GM12864 (cell line): Measurements from ENCODE around the gene NRAS.
A peak's percentile ranks its signal among the peaks of the same experiment; 100 is the strongest.

ENCODE experiments used
- DNase-seq: peaks from one replicate; pipeline ENCODE4 v3.0.0-alpha.2; 2011; ENCODE audit warnings: low read depth
- H3K4me3 ChIP-seq: 2 replicates; pipeline ENCODE4 v1.5.1; 2011; ENCODE audit warnings: mild to moderate bottlenecking, low read depth, low read length, control low read depth
- TF ChIP-seq, protein P1 (sequence below): IDR thresholded peaks from 2 replicates; pipeline ENCODE4 v1.5.1; 2011; ENCODE audit warnings: low read depth, mild to moderate bottlenecking, moderate library complexity, low read length, control low read depth, inconsistent platforms; ENCODE audit errors: missing control alignments

Gene NRAS

DNA sequence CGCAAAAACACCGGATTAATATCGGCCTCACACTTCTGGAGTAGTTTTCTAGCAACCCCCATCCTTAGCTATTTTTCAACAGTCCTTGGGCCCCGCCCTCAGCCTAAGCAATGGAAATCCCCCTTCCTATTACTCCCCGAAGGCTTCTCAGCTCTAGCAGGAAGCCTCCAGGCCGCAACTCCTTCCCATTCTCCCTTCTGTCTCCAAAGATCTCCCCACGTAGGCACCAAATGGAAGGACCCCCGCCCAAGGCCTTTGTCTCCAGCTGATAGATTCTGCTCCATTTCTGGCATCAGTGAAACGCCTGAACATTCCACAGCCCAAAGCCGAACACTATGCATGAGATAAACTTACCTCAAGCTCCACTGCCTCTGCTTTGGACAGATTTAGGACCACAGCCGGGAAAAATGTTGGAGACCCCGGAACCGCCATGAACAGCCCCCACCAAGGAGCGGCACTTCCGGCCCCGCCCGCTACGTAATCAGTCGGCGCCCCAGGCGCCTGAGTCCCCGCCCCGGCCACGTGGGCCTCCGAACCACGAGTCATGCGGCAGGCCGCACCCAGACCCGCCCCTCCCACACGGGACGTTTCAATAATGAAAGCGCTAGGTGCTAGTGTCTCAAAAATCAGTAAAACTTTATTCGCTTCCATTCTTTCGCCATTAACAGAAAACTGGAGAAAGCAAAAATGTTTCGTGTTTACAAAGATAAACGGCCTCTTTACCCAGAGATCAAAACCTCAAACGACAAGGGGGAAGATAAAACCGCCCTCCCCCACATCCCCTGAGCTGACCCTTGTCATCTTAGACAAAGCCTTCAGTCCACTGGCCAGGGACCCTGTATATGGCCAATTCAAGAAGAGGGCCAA is at the start of gene NRAS:
TSS of gene NRAS (minus strand) at position 468 of the 867 bp plus-strand sequence. CDS start 611 bp downstream, outside the sequence.
- TF ChIP-seq, protein P1, sequence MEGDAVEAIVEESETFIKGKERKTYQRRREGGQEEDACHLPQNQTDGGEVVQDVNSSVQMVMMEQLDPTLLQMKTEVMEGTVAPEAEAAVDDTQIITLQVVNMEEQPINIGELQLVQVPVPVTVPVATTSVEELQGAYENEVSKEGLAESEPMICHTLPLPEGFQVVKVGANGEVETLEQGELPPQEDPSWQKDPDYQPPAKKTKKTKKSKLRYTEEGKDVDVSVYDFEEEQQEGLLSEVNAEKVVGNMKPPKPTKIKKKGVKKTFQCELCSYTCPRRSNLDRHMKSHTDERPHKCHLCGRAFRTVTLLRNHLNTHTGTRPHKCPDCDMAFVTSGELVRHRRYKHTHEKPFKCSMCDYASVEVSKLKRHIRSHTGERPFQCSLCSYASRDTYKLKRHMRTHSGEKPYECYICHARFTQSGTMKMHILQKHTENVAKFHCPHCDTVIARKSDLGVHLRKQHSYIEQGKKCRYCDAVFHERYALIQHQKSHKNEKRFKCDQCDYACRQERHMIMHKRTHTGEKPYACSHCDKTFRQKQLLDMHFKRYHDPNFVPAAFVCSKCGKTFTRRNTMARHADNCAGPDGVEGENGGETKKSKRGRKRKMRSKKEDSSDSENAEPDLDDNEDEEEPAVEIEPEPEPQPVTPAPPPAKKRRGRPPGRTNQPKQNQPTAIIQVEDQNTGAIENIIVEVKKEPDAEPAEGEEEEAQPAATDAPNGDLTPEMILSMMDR: no peak
- DNase-seq: peak; percentile 68
- H3K4me3 ChIP-seq: peak within 1 kb of the TSS; percentile 66

DNA sequence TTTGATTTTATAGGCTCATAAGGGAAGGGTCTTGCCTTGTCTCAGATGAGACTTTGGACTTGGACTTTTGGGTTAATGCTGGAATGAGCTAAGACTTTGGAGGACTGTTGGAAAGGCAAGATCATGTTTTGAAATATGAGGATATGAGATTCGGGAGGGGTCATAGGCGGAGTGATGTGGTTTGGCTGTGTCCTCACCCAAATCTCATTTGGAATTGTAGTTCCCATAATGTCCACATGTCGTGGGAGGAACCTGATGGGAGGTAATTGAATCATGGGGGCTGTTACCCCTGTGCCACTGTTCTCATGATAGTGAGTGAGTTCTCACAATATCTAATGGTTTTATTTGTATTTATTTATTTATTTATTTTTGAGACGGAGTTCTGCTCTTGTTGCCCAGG is 48.1 kb upstream of the NRAS start:
- TF ChIP-seq, protein P1: no peak
- DNase-seq: no peak
- H3K4me3 ChIP-seq: no peak overlapping the region

DNA sequence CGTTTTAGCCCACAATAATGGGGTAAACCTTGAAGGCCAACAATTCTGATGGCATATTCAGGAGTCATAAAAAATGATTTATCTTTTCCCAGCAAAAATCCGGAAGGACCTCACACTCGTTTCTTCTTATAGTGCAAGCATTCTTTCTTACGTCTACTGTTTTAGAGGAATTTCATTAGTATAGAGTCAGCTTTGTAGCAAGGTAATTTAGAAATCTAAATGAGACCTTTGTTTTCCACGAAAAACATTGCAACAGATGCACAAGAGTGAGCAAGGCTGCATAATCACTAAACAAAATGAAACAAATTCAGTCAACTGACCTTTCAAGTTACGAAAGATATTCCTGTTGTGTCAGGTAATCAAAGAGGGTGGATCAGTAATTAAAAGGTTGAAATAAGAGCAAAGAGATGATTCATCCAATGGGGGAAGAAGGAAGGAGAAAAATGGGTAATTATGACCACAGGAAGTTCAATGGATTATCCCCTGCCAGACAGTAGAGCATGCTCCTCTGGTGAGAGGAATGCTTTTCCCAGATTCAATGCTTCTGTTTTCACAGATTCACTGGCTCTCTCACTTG is 41.8 kb upstream of the NRAS start:
- TF ChIP-seq, protein P1: no peak
- DNase-seq: no peak
- H3K4me3 ChIP-seq: peak overlapping the region; percentile 91

DNA sequence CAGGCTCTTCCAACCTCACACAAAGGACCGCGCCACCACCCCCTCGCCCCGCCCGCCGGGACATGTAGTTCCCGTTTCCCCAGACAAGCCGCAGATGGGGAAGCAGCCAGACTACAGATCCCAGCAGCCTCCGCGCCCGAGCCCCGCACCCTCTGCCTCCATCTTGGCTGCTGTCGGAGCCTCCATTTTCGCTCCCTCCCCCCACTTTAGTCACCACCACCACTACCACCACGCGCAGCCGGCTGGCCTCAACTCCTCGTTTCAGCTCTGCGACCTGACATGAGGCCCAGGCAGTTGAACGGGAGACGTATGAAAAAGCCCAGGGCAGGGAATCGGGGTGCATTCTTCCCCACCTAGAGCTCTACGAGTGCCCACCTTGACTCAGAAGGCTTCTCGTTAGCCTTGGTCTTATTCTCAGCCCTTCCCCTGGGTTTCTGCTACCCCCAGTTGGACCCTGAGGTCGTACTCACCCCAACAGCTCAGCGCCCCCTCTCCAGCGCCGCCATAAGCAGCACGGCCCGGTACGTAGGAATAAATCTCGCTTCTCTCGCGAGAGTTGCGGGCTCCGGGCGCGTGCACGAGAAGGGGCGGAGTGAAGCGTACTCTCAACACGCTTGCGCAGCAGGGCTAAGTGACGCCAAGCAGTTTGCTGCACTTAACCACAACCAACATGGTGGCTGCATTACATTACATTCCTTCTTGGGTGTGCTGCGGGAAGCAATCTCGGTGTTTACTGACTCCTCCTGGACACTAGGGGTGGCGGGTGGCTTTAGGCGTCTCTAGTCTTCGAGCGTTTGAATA is 41.1 kb upstream of the NRAS start, which contains the start of gene CSDE1:
TSS of gene CSDE1 (minus strand) at position 530 of the 801 bp plus-strand sequence. CDS start 18,094 bp downstream, outside the sequence.
- TF ChIP-seq, protein P1: peak; percentile 25
- H3K4me3 ChIP-seq: peak within 1 kb of the TSS; percentile 91
- DNase-seq: peak; percentile 95

DNA sequence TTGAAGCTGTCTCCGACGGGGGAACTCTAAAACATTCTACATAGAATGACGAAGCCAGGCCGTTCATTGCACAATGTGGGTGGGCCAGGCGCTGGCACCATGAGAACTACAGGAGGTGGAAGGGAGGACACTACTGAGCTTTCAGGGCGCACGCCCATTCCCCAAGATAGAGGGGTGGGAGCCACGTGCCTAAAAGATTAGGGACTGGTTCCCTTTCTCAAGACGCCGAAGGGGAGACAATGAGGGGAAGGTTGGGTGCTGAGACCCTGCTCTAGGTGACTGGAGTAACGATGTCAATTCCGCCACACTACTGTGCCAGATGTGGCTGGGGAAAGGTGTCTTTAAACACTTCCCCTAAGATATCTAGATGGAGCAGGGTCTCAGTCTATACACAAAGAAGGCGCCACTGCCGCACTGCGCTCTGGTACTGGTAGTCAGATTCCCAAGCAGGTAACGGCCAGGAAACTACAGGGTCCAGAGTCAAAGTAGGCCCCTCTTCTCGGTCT is 40.4 kb upstream of the NRAS start:
- no peak for DNase-seq
- TF ChIP-seq, protein P1: no peak
- peak overlapping the region; percentile 91 for H3K4me3 ChIP-seq

DNA sequence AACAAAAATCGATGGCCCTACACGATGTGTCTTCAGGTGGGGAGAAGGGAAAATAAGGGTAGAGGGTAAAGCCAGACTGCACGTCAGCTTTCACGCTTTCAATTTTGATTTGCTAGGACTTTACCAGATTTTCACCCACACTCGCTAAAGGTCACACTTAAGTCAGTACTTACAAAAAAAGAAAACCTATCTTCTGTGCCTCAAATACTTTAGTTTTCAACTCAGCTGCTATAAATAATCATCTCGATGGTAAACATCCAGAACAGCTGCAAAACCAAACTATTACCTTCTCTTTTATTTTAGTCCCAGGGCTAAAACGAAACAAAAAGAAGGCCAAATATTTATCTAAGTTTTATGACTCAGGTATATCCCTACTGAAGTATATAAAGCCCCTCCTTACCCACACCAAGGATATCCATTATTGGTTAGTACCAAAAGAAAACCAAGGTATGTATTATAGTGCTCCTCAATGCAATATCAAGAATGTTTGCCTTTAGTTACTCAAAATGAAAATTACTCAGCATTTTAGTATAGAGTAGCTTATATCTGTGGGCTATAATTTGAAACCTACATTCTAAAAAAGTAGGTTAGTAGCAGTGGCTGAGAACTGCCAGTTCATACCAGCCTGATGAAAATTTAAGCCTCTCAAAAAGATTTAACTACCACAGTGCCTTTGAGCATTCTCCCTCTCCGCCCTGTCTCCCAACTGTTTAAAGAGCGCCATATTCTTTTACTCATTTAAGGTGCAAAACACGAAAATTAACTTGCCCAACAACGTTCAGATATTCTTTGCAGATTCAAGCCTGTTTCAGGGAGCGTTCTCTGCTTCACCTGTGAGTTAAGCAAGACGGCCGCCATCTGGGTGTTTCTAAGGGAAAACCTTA is 39.7 kb upstream of the NRAS start:
- TF ChIP-seq, protein P1: no peak
- H3K4me3 ChIP-seq: peak overlapping the region; percentile 91
- DNase-seq: peak; percentile 70
